HFF-Myc (cell line): ENCODE results near the gene SPANXC.
"Not testable (repeated sequence)": the region's sequence is repeated elsewhere in the genome, so short reads cannot be mapped to it uniquely, and the experiment has no call there.

Experiments used
- DNase-seq: peaks from one replicate; pipeline ENCODE4 v3.0.0-alpha.2; 2011; ENCODE audit warnings: low read depth; ENCODE audit errors: extremely low read depth
- H3K4me3 ChIP-seq: replicated peaks from 2 replicates; pipeline ENCODE4 v1.5.1; 2011; ENCODE audit warnings: low read depth, mild to moderate bottlenecking, control low read depth, low read length
- CTCF ChIP-seq: IDR thresholded peaks from 2 replicates; pipeline ENCODE4 v1.5.1; 2012; ENCODE audit warnings: mild to moderate bottlenecking, low read depth, low read length, control low read depth; ENCODE audit errors: missing control alignments

The SPANXC gene

GRCh38 chrX:141242417-141242816 lies at the start of gene SPANXC:
TSS of gene SPANXC (minus strand) at chrX:141242517. CDS start at chrX:141242457, 60 bp downstream.
- not testable (repeated sequence) for H3K4me3 ChIP-seq, DNase-seq

GRCh38 chrX:141279476-141279875 lies 37.2 kb upstream of the SPANXC start:
- DNase-seq: no peak
- no peak for TF ChIP-seq CTCF
- H3K4me3 ChIP-seq: no peak overlapping the region

DNA sequence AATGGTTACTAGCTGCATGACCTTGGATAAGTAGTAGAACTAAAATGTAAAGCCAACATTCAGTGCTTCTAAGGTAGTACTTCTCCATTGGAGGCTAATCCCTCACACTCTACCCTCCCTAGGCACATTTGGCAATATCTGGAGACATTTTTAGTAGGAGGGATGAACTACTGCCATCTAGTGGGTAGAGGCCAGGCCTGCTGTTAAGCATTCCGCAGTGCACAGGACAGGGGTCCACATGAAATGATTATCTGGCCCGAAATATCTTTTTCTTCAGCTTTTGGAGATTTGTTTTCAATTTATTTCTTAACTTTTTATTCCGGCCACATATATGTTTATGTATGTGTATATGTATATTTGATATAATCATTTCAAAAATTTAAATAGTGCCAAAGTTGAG lies 36.0 kb upstream of the SPANXC start:
- TF ChIP-seq CTCF: peak; percentile 49
- H3K4me3 ChIP-seq: no peak overlapping the region
- no peak for DNase-seq

DNA sequence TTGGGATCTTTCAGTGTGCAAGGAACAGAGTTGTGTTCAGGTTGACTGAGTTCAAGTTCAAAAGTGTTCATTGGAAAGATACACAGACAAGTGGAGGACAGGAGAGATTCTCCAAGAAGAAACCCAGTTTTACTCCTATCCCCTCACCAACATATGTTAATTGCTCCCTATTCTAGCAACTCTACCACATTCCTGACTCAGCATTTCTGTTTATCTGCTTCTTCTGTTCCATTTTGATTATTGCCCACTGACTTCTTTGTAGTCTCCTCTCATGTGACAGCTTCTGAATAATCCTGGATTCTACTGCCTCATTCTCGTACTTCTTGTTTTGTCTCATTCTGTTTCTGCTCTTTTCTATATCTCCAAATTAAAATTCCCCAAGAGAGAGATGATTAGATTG lies 15.8 kb upstream of the SPANXC start:
- H3K4me3 ChIP-seq: no peak overlapping the region
- no peak for TF ChIP-seq CTCF
- DNase-seq: no peak

DNA sequence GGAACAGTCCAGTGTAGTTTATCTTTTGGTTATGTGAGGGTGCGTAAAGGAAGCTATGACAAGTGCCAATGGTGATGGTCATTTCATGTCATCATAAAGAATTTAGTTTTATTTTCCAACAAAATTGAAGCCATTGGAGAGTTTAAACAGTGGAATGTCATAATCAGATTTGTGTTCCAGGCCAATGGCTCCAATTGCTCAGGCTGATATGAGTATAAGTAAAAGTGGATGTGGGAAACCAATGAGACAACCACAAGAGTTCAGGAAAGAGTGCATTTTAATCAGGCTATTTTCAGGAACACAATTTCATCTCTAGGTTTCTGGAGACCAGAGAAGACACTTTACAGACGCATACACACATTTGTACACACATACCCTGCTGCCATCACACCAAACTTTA lies 20.7 kb downstream of the SPANXC start:
- H3K4me3 ChIP-seq: no peak overlapping the region
- TF ChIP-seq CTCF: no peak
- no peak for DNase-seq

DNA sequence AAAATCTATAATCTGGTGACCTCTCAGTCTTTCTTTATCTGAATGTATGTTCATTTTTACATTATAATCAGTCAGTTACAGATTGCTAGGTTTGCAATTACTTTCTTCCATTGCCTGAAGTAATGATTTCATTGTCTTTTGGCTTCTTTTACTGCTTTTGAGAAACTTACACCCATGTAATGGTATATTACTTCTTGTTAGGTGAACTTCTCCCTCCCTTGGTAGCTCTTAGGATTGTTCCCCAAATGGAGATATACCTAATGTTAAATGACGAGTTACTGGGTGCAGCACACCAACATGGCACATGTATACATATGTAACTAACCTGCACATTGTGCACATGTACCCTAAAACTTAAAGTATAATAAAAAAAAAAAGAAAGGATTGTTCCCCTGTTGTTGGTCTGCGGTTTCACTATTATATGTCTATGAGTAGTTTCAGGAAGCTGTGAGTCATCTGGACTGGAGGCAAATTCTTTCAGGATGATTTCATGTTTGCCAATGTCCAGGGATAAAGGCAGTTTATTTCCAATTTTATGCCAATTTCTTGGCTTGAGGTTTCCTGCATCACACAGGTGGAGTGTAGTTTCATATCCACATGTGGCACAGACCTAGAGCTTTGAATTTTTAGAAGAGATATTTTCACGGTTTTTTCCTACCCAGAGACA lies 21.8 kb downstream of the SPANXC start:
- no peak for TF ChIP-seq CTCF
- peak; percentile 25 for DNase-seq
- H3K4me3 ChIP-seq: no peak overlapping the region

- TF ChIP-seq CTCF: no peak
Observed at GRCh38 chrX:141214196-141214595, 28.1 kb downstream of the SPANXC start.

More at GRCh38 chrX:141214196-141214595, 28.1 kb downstream of the SPANXC start:
- no peak for DNase-seq
- H3K4me3 ChIP-seq: no peak overlapping the region
